H1 (cell line): Measurements from ENCODE around the gene DCDC2. TPM values are rescaled to one million over a fixed set of nuclear protein-coding genes. Genes with fewer than 3 reads are reported as not detected.

Experiments used
- ATF2 ChIP-seq: IDR thresholded peaks from 2 replicates; pipeline ENCODE4 v1.6.1; 2012; ENCODE audit warnings: low read length, inconsistent platforms
- CHD7 ChIP-seq: fragments of 300-600 bp; sonication (generic); IDR thresholded peaks from 2 replicates; pipeline ENCODE4 v1.7.1; 2012; ENCODE audit warnings: low read length, moderate library complexity, mild to moderate bottlenecking, inconsistent platforms; ENCODE audit not compliant: insufficient replicate concordance
- CTCF ChIP-seq, 3 experiments: IDR thresholded peaks; 1 replicate in 2 of 3; 2 replicates in 1 of 3; pipeline versions ENCODE4 v1.5.1 to v1.6.1; 2011; ENCODE audit warnings: low read length in 3 of 3, mild to moderate bottlenecking in 3 of 3, inconsistent platforms in 2 of 3, low read depth in 1 of 3, moderate library complexity in 1 of 3; ENCODE audit not compliant: insufficient read depth in 1 of 3; ENCODE audit errors: control extremely low read depth in 1 of 3
- EZH2 ChIP-seq: fragments of 200-600 bp; sonication (generic); IDR thresholded peaks from 2 replicates; pipeline ENCODE4 v1.7.1; 2012; ENCODE audit warnings: low read depth, mild to moderate bottlenecking, moderate library complexity, low read length, inconsistent platforms; ENCODE audit not compliant: severe bottlenecking
- POLR2A ChIP-seq, 2 experiments: IDR thresholded peaks; 1 replicate in 1 of 2; 2 replicates in 1 of 2; pipeline ENCODE4 v1.6.1; 2011; ENCODE audit warnings: low read depth in 2 of 2, low read length in 2 of 2, mild to moderate bottlenecking in 2 of 2; ENCODE audit errors: control extremely low read depth in 1 of 2
- polyA plus RNA-seq, 7 experiments: library from polyadenylated mRNA; depleted of rRNA in 3 of 7; stranded (reverse) in 5 of 7; unstranded in 2 of 7; fragments of >200 nt in 5 of 7; fragments of 200-250 nt in 2 of 7; gene quantifications; 1 replicate in 5 of 7; 2 replicates in 1 of 7; 4 replicates in 1 of 7; pipeline versions ENCODE4 v1.2.1 to v1.2.3, GENCODE V29; 2011 to 2013; ENCODE audit warnings: missing spikeins in 2 of 7, mixed read lengths in 2 of 7
- total RNA-seq: library from RNA; stranded (reverse); fragmentation: NEBNext Ultra II Directional; extraction: Animal tissue kit (Norgen Biotek cat#: 25700); gene quantifications from 2 replicates; pipeline ENCODE4 v1.2.1, GENCODE V29; 2021

Gene DCDC2
- total and polyA plus RNA-seq, 2 of the 8 experiments (the other 6 are each of a cell fraction or from before 2014, with no cell fraction given) = 0.03 to 0.15 TPM

GRCh38 chr6:24402697-24403500 lies 45.0 kb upstream of the DCDC2 start, which contains the start of gene MRS2 (continued):
- no peak for TF ChIP-seq CTCF (IDR thresholded peaks at IDR 0.05; ENCODE audit: control extremely low read depth in 1 of 3, insufficient read depth in 1 of 3, low read depth in 1 of 3, low read length in 3 of 3)
- TF ChIP-seq EZH2 = no peak
- TF ChIP-seq POLR2A (IDR thresholded peaks at IDR 0.05; ENCODE audit: control extremely low read depth in 1 of 2, low read depth in 2 of 2, low read length in 2 of 2) = peak; percentile 66 to 90
- TF ChIP-seq CHD7 = no peak
- no peak for TF ChIP-seq ATF2
